Measurements from ENCODE around the gene CYFIP1.

CYFIP1 gene

GRCh38 chr15:22960126-22960525 lies 20.0 kb downstream of the CYFIP1 start:
- Histone ChIP-seq H3K36me3 (ENCODE audit: control insufficient read depth, insufficient read depth, low read length) (no peaks in the 10 kb centered on the region), H3K4me2 (ENCODE audit: low read length) (no peak overlapping the region), H2AFZ (no peak overlapping the region), H3K4me1 (no peaks in the 10 kb centered on the region), H3K9ac (no peak overlapping the region), H3K9me3 (ENCODE audit: control insufficient read depth, low read length) (no peaks in the 10 kb centered on the region), H3K27ac (no peak overlapping the region), H3K27me3 (ENCODE audit: control insufficient read depth, insufficient read depth, low read length) (no peaks in the 10 kb centered on the region), H3K79me2 (peaks cover 35% of the 10 kb centered on the region), H3K4me3 (ENCODE audit: low read depth, low read length) (no peak overlapping the region)
- no peak for TF ChIP-seq CTCF (IDR thresholded peaks at IDR 0.05)

- H3K4me2 ChIP-seq (ENCODE audit: low read length) = no peak overlapping the region
- H3K27ac ChIP-seq = no peak overlapping the region
- H3K36me3 ChIP-seq (ENCODE audit: control insufficient read depth, insufficient read depth, low read length) = no peaks in the 10 kb centered on the region
- H3K9me3 ChIP-seq (ENCODE audit: control insufficient read depth, low read length) = no peaks in the 10 kb centered on the region
- no peaks in the 10 kb centered on the region for H3K4me1 ChIP-seq
- H3K4me3 ChIP-seq (ENCODE audit: low read depth, low read length) = no peak overlapping the region
- no peaks in the 10 kb centered on the region for H3K27me3 ChIP-seq (ENCODE audit: control insufficient read depth, insufficient read depth, low read length)
- no peak overlapping the region for H3K9ac ChIP-seq
- no peak overlapping the region for H2AFZ ChIP-seq
- no peak for TF ChIP-seq CTCF (IDR thresholded peaks at IDR 0.05)
- H3K79me2 ChIP-seq = peaks cover 35% of the 10 kb centered on the region
These were observed 20.7 kb downstream of the CYFIP1 start for GRCh38 chr15:22959321-22960101.

GRCh38 chr15:22958487-22959280 lies 21.5 kb downstream of the CYFIP1 start:
- Histone ChIP-seq H3K4me3 (ENCODE audit: low read depth, low read length) (no peak overlapping the region), H3K27me3 (ENCODE audit: control insufficient read depth, insufficient read depth, low read length) (no peaks in the 10 kb centered on the region), H3K9ac (no peak overlapping the region), H3K4me1 (no peaks in the 10 kb centered on the region), H3K36me3 (ENCODE audit: control insufficient read depth, insufficient read depth, low read length) (no peaks in the 10 kb centered on the region), H3K27ac (no peak overlapping the region), H2AFZ (no peak overlapping the region), H3K79me2 (peaks cover 35% of the 10 kb centered on the region), H3K9me3 (ENCODE audit: control insufficient read depth, low read length) (no peaks in the 10 kb centered on the region), H3K4me2 (ENCODE audit: low read length) (no peak overlapping the region)
- no peak for TF ChIP-seq CTCF (IDR thresholded peaks at IDR 0.05)

- Histone ChIP-seq H3K79me2 (peaks cover 34% of the 10 kb centered on the region), H3K4me1 (no peaks in the 10 kb centered on the region), H3K4me2 (ENCODE audit: low read length) (no peak overlapping the region), H3K27me3 (ENCODE audit: control insufficient read depth, insufficient read depth, low read length) (no peaks in the 10 kb centered on the region), H3K27ac (no peak overlapping the region), H3K9me3 (ENCODE audit: control insufficient read depth, low read length) (no peaks in the 10 kb centered on the region), H2AFZ (no peak overlapping the region), H3K36me3 (ENCODE audit: control insufficient read depth, insufficient read depth, low read length) (no peaks in the 10 kb centered on the region), H3K9ac (no peak overlapping the region), H3K4me3 (ENCODE audit: low read depth, low read length) (no peak overlapping the region)
- no peak for TF ChIP-seq CTCF (IDR thresholded peaks at IDR 0.05)
These were observed 23.2 kb downstream of the CYFIP1 start for GRCh38 chr15:22956978-22957260.
